Hippocampal formation (tissue), 2 donors: Measurements from ENCODE around the gene RIBC2.

Experiments
- DNase-seq, 2 donors: peaks; one replicate each; lab custom pipeline; 2025; lab: John Stamatoyannopoulos, UW

Gene RIBC2

DNA sequence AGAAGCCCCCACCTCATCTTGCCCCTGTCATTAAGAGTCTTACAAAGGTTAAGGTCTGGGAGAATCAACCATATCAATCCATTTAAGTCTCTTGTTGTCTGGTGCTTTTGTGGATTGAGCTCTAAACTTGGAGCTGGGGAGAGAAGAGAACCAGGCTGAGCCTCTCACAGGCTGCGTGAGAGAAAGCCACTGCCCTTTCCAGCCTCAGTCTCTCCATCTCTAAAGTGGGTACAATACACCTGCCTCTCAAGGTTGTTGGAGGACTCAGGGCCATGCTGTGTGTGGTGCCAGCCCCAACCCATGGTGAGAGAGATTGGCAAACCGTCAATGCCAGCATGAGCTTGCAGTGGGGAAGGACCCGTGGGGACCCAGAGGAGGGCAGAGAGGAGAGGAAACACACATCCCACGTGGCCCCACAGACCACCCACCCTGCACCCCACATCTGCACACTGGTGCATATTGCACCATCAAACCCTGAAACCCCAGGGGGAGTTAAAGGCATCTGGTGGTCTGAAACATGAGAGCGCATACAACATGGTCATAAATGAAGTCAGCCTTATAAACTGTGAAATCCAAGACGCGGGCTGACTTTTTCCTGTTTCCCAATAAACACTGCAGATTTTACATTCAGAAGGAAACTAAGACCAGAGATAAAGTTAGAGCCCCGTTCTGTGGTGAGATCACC lies 61.7 kb downstream of the RIBC2 start:
- no peak for DNase-seq

DNA sequence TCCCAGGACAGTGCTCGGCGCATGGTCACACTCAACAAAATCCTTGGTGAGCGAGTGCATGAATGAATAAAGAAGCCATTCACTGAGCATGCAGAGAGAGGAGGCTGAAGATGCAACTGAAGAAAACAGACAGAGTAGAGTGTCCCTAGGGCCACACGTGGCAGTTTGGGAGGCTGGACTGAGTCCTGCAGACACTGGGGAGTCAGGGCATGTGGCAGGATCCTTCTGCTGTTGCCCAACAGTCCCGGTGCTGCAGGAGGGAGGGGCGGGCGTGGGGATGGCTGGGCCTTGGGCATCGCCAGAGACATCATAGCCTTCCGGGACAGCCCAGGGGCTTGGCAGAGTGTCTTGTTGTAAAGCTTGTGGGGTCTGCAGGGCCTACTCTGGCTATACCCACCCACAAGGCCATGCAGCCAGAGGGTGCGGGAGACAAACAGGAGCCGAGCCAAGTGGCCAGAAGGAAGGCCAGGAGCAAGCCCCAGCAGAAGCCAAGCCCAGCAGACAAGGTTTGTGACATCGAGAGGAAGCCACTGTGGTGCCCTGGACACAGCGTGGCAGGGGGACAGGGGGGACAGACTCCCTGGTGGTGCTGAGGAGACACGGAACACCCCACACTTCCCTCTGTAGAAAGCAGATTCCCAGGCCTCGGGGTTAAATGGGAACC lies 62.5 kb downstream of the RIBC2 start:
- no peak for DNase-seq

DNA sequence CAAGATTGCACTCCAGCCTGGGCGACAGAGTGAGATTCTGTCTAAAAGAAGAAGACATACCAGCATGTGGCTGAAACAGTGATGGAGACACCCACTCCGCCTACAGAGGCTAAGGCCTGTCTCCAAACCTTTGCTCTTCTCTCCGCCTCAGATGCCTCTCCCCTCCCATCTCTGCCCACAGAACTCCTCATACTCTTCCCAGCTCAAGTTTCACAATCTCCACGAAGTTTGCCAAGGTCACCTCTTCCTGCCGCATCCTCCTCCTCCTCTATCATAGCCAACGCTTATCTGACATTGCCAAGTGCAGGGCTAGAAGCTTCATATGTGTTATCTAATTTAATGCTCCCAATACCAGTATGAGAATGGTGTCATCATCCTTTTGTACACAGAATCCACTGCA lies 63.3 kb downstream of the RIBC2 start:
- no peak for DNase-seq

DNA sequence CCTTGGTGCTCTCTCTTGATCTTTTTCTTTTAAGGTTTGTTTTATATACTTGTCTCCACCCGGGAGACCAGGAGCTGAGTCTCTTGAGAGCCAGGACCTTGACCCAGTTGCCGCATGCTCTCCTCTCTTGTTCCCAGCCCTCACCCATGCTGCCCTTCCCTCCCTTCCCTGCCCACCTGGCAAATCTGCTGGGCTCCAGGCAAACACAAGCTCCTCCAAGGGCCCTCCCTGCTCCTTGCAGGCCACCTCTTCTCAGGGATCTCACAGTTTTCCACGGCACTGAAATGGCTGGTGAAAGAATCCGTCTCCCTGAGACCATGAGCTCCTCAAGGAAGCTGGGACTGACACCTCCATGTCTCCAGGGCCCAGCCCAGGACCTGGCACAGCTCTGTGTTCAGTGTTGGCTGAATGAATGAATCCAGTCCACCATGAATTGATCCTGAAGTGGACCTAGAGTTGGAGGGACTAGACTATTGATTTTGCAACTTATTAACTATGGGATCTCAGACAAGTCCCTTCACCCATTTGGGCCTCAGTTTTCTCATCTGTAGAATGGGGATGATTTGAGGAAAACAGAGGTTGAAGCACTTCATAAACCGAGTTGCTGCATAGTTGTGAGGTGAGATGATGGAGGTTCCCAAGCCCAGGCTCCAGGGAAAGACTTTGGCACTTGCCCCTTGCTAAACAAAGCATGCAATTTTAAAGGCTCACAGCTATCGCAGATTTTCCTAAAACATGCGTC lies 64.0 kb downstream of the RIBC2 start:
- DNase-seq, result no peak

DNA sequence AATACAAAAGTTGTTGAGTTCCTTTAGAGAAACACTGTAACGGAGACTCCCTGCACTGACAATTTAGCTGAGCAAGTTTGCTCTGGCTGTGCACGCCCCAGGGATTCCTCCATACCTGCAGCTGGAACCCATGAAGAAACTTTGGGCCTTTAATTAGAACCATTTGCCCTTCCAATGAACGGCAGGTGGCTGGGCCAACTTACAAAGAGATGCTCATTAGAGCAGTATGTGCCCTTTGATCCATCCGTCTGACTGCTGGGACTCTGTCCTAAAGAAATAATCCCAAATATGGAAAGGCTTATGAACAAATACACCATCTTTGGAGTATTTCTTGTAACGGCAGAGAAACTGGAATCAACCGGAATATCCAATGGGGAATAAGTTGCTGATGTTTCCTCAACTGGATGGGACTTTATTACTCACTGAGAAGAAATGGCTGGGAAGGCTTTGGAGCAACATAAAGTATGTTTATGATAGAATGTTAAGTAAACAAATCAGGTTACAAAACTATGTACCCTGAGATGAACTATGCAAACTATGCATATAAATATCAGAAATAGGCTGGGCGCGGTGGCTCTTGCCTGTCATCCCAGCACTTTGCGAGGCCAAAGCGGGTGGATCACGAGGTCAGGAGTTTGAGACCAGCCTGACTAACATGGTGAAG lies 64.7 kb downstream of the RIBC2 start:
- DNase-seq, result no peak

DNA sequence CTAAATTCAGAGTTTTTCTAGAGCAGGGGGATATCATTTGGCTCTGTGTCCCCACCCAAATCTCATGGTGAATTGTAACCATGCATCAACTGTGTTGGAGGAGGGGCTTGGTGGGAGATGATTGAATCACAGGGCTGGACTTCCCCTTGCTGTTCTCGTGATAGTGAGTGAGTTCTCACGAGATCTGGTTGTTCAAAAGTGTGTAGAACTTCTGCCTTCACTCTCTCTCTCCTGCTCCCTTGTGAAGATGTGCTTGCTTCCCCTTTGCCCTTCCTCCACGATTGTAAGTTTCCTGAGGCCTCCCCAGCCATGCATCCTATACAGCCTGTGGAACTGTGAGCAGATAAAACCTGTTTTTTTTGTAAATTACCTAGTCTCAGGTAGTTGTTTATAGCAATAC lies 67.2 kb downstream of the RIBC2 start:
- no peak for DNase-seq

DNA sequence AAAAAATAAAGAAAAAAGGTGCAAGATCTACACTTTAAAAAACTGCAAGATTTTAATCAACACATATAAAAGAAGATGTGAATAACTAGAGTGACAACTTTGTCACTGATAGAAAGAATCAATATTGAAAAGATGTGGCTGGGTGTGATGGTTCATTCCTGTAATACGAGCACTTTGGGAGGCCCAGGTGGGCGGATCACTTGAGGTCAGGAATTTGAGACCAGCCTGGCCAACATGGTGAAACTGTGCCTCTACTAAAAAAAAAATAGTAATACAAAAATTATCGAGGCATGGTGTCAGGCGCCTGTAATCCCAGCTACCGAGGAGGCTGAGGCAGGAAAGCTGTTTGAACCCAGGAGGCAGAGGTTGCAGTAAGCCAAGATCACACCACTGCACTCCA lies 68.2 kb downstream of the RIBC2 start:
- no peak for DNase-seq
